K562 (cell line): Measurements from ENCODE around the gene KIF21A. TPM values are rescaled to one million over a fixed set of nuclear protein-coding genes. Genes with fewer than 3 reads are reported as not detected.

Experiments
- ATAC-seq: fragments of 200-7000 bp; cut with Tn5 transposase; 3 replicates; pipeline ENCODE4 v1.9.1; 2020; ENCODE audit warnings: moderate library complexity
- BruUV-seq: library from RNA; stranded (reverse); fragments of 400-500 nt; replicated peaks from 2 replicates; lab custom pipeline; 2021; lab: Mats Ljungman, UMichigan
- CTCF ChIA-PET: fragments of 300-600 bp; formaldehyde crosslinking; extraction: SDS; loops from one replicate; lab custom pipeline; 2021; ENCODE audit warnings: low intra/inter-chr PET ratio; lab: Yijun Ruan, JAX
- POLR2A ChIA-PET: fragments of 300-600, 350-650 bp; sonication (Branson Sonifier 250); formaldehyde crosslinking; extraction: SDS; loops from one replicate; lab custom pipeline; 2021; ENCODE audit warnings: antibody characterized with exemption, inconsistent platforms; lab: Yijun Ruan, JAX
- DNase-seq, 4 experiments: peaks; one replicate each; pipeline versions ENCODE4 v3.0.0 to v3.0.0-alpha.2; 2011 to 2018; ENCODE audit warnings: low spot score in 3 of 4, mixed read lengths in 3 of 4; ENCODE audit errors: extremely low read depth in 1 of 4
- FAIRE-seq: peaks from 2 replicates; lab custom pipeline; 2011; peaks lifted over from hg19 to GRCh38; lab: Jason Lieb, UNC
- H2AFZ ChIP-seq: 2 replicates; pipeline ENCODE4 v1.6.0; 2011; ENCODE audit warnings: low read depth, low read length, control low read depth, inconsistent platforms
- H3K27ac ChIP-seq: fragments of 200-600 bp; 3 replicates; pipeline ENCODE4 v1.8.0; 2011; ENCODE audit warnings: low read depth, mild to moderate bottlenecking, control low read depth, inconsistent platforms, low read length, moderate library complexity, mixed read lengths; ENCODE audit errors: extremely low read depth
- H3K27me3 ChIP-seq, 2 experiments: fragments of 300-600 bp in 1 of 2; 2 replicates in 1 of 2; 3 replicates in 1 of 2; pipeline versions ENCODE4 v1.6.0 to v1.8.0; 2011; ENCODE audit warnings: inconsistent platforms in 2 of 2, low read length in 2 of 2, mild to moderate bottlenecking in 1 of 2, mixed read lengths in 1 of 2, moderate library complexity in 1 of 2; ENCODE audit not compliant: control insufficient read depth in 2 of 2, insufficient read depth in 2 of 2
- H3K36me3 ChIP-seq: fragments of 300-600 bp; 3 replicates; pipeline ENCODE4 v1.8.0; 2011; ENCODE audit warnings: mild to moderate bottlenecking, low read length, inconsistent platforms; ENCODE audit not compliant: control insufficient read depth, insufficient read depth
- H3K4me1 ChIP-seq, 2 experiments: fragments of 200-600 bp in 1 of 2; replicated peaks in 1 of 2; 2 replicates in 1 of 2; 3 replicates in 1 of 2; pipeline versions ENCODE4 v1.5.1 to v1.8.0; 2011; ENCODE audit warnings: inconsistent platforms in 2 of 2, low read length in 2 of 2, mild to moderate bottlenecking in 1 of 2, mixed read lengths in 1 of 2, moderate library complexity in 1 of 2; ENCODE audit not compliant: control insufficient read depth in 2 of 2, insufficient read depth in 2 of 2
- H3K4me2 ChIP-seq: 2 replicates; pipeline ENCODE4 v1.6.1; 2011; ENCODE audit warnings: low read length, control low read depth, inconsistent platforms, mixed read lengths; ENCODE audit not compliant: insufficient read depth
- H3K4me3 ChIP-seq: fragments of 200-600 bp; sonication (generic), shearing (Covaris generic); 2 replicates; pipeline ENCODE4 v1.5.1; 2016; ENCODE audit warnings: control low read depth, inconsistent platforms
- H3K79me2 ChIP-seq: fragments of 200-600 bp; 3 replicates; pipeline ENCODE4 v1.8.0; 2011; ENCODE audit warnings: low read length, inconsistent platforms; ENCODE audit not compliant: control insufficient read depth, insufficient read depth
- H3K9ac ChIP-seq, 2 experiments: 2 replicates each; pipeline versions ENCODE4 v1.6.0 to v1.6.1; 2011; ENCODE audit warnings: low read depth in 2 of 2, low read length in 2 of 2, control low read depth in 1 of 2, inconsistent platforms in 1 of 2, mild to moderate bottlenecking in 1 of 2, mixed read lengths in 1 of 2; ENCODE audit not compliant: insufficient read depth in 1 of 2
- H3K9me1 ChIP-seq: one replicate; pipeline ENCODE4 v1.6.0; 2011; ENCODE audit warnings: inconsistent platforms, mild to moderate bottlenecking, low read length, moderate library complexity; ENCODE audit not compliant: control insufficient read depth, insufficient read depth
- H3K9me3 ChIP-seq: replicated peaks from 2 replicates; pipeline ENCODE4 v1.5.1; 2011; ENCODE audit warnings: low read depth, low read length, inconsistent platforms; ENCODE audit not compliant: control insufficient read depth, insufficient read depth
- H4K20me1 ChIP-seq: replicated peaks from 2 replicates; pipeline ENCODE4 v1.6.1; 2011; ENCODE audit warnings: low read length, inconsistent platforms, mixed read lengths; ENCODE audit not compliant: control insufficient read depth, insufficient read depth
- CTBP1 ChIP-seq: fragments of 450-650 bp; IDR thresholded peaks from 2 replicates; pipeline ENCODE4 v1.6.1; 2016; ENCODE audit warnings: borderline replicate concordance
- MAX ChIP-seq: sonication (generic); formaldehyde crosslinking; IDR thresholded peaks from 2 replicates; pipeline ENCODE4 v1.9.0; 2022; ENCODE audit warnings: mild to moderate bottlenecking, missing genetic modification reagents
- MTA1 ChIP-seq: fragments of 450-650 bp; IDR thresholded peaks from 2 replicates; pipeline ENCODE4 v1.6.1; 2017; ENCODE audit warnings: borderline replicate concordance
- PTRF ChIP-seq: fragments of 450-650 bp; IDR thresholded peaks from 2 replicates; pipeline ENCODE4 v1.6.1; 2016; ENCODE audit warnings: mild to moderate bottlenecking, missing genetic modification characterization, missing compliant biosample characterization
- PTTG1 ChIP-seq: fragments of 450-650 bp; IDR thresholded peaks from 2 replicates; pipeline ENCODE4 v1.6.1; 2016; ENCODE audit warnings: low read depth, mild to moderate bottlenecking, missing genetic modification characterization, missing compliant biosample characterization
- RAD51 ChIP-seq: fragments of 450-650 bp; IDR thresholded peaks from 2 replicates; pipeline ENCODE4 v1.7.1; 2016; ENCODE audit warnings: low read depth, mild to moderate bottlenecking, borderline replicate concordance
- SAP30 ChIP-seq: fragments of 200-600 bp; sonication (generic); IDR thresholded peaks from 2 replicates; pipeline ENCODE4 v1.6.1; 2012; ENCODE audit warnings: borderline replicate concordance, low read depth, mild to moderate bottlenecking, moderate library complexity, low read length, control low read depth, inconsistent platforms; ENCODE audit not compliant: insufficient read depth, poor library complexity, severe bottlenecking
- SMARCA5 ChIP-seq: fragments of 450-650 bp; IDR thresholded peaks from 2 replicates; pipeline ENCODE4 v1.6.1; 2016
- SP1 ChIP-seq: sonication (generic); formaldehyde crosslinking; IDR thresholded peaks from 2 replicates; pipeline ENCODE4 v1.8.1; 2022; ENCODE audit warnings: mild to moderate bottlenecking, missing genetic modification reagents
- TAF15 ChIP-seq: fragments of 200-400 bp; formaldehyde crosslinking; IDR thresholded peaks from 2 replicates; pipeline ENCODE4 v1.6.1; 2017; ENCODE audit warnings: mild to moderate bottlenecking, low read depth, low read length, moderate library complexity
- TCF15 ChIP-seq: fragments of 250-450 bp; sonication (Bioruptor Pico); IDR thresholded peaks from 2 replicates; pipeline ENCODE4 v1.8.0; 2022; ENCODE audit warnings: moderate library complexity, mild to moderate bottlenecking, inconsistent platforms
- ZFP30 ChIP-seq: fragments of 250-450 bp; sonication (Bioruptor Pico); IDR thresholded peaks from 2 replicates; pipeline ENCODE4 v1.8.0; 2022; ENCODE audit warnings: moderate library complexity, mild to moderate bottlenecking, inconsistent platforms, borderline replicate concordance
- ZNF282 ChIP-seq: sonication (generic); formaldehyde crosslinking; IDR thresholded peaks from 2 replicates; pipeline ENCODE4 v1.8.1; 2023; ENCODE audit warnings: missing genetic modification reagents
- ZNF57 ChIP-seq: fragments of 450-650 bp; formaldehyde crosslinking; IDR thresholded peaks from 2 replicates; pipeline ENCODE4 v1.4.0; 2020; ENCODE audit warnings: mild to moderate bottlenecking, moderate library complexity
- WGBS: fragments of 100-300 bp; shearing (Covaris generic); methylation state at CpG from one replicate; pipeline ENCODE4 v1.1.6; 2016; ENCODE audit warnings: low coverage, mixed read lengths; ENCODE audit not compliant: insufficient coverage; ENCODE audit errors: missing lambda C conversion rate; 5-methylcytosine and 5-hydroxymethylcytosine counted together
- in situ Hi-C: fragments of 300-500 bp; cut with MboI; formaldehyde crosslinking; loops from 4 replicates; pipeline ENCODE4 v1.15.0; 2018; ENCODE audit warnings: inconsistent platforms, mixed read lengths
- intact Hi-C: fragments of 100-400 bp; cut with micrococcal nuclease; formaldehyde crosslinking; loops from 2 replicates; pipeline ENCODE4 v1.14.2; 2022
- polyA plus RNA-seq, 8 experiments: library from polyadenylated mRNA; depleted of rRNA in 4 of 8; stranded (reverse) in 5 of 8; unstranded in 3 of 8; fragments of >200 nt; fragmentation: Nextera tagmentation in 2 of 8; fragmentation: Illumina TruSeq in 1 of 8; extraction: Ambion mirVana in 2 of 8; extraction: Trizol in 1 of 8; gene quantifications; 2 replicates each; pipeline versions ENCODE4 v1.2.1 to v1.2.3, GENCODE V29; 2011 to 2014; ENCODE audit warnings: inconsistent platforms in 1 of 8, missing spikeins in 1 of 8
- total RNA-seq, 7 experiments: library from RNA; depleted of rRNA in 6 of 7; stranded (reverse); fragments of >200 nt in 6 of 7; fragmentation: Illumina TruSeq in 2 of 7; extraction: Trizol in 2 of 7; gene quantifications; 2 replicates each; pipeline versions ENCODE4 v1.2.1 to v1.2.3, GENCODE V29; 2011 to 2021; ENCODE audit warnings: low replicate concordance in 1 of 7
- TF ChIP-seq, protein P1 (sequence below): fragments of 450-650 bp; IDR thresholded peaks from 2 replicates; pipeline ENCODE4 v1.6.1; 2016; ENCODE audit warnings: borderline replicate concordance

Gene KIF21A
- total and polyA plus RNA-seq, 9 of the 15 experiments (the other 6 are each of a cell fraction or from before 2014, with no cell fraction given), result 17.7 to 45.0 (median 30.3) TPM

GRCh38 chr12:39368096-39368495 is 74.8 kb downstream of the KIF21A start:
- no peak for DNase-seq
- Histone ChIP-seq H3K4me3 (no peak overlapping the region), H3K27me3 (no peaks in the 10 kb centered on the region), H3K79me2 (0 out of 3 replicates have a peak, but pooled peaks cover 3% of the 10 kb centered on the region), H3K9ac (no peak overlapping the region), H3K4me2 (no peak overlapping the region), H3K27ac (no peak overlapping the region), H2AFZ (no peak overlapping the region), H3K4me1 (peaks cover 0 to 5% of the 10 kb centered on the region in 2 experiments; a peak in 1 of 5 replicates), H4K20me1 (no peaks in the 10 kb centered on the region), H3K36me3 (peaks cover 49% of the 10 kb centered on the region), H3K9me1 (no peaks in the 10 kb centered on the region), H3K9me3 (no peaks in the 10 kb centered on the region)
- ChIA-PET CTCF (no interaction called here), POLR2A (interaction anchor here (1.0 to 1.1 kb wide), 2 partner anchors 11 to 27 kb away, joined by 3 to 6 read pairs; no protein-coding TSS in a partner anchor)
- in situ Hi-C loops (no loop called here), intact Hi-C loops (loop anchor here (5.0 kb wide), 1 partner anchor 259 kb away; a partner anchor contains a TSS)
- TF ChIP-seq SP1 (CRISPR knock-in tag), result no peak
- TF ChIP-seq SAP30, result no peak
- TF ChIP-seq ZFP30 (CRISPR knock-in tag), result no peak
- TF ChIP-seq CTBP1, result no peak
- no peak for TF ChIP-seq PTRF (tag)
- TF ChIP-seq ZNF57 (CRISPR knock-in tag), result no peak
- no peak for TF ChIP-seq PTTG1 (tag)
- TF ChIP-seq, protein P1, sequence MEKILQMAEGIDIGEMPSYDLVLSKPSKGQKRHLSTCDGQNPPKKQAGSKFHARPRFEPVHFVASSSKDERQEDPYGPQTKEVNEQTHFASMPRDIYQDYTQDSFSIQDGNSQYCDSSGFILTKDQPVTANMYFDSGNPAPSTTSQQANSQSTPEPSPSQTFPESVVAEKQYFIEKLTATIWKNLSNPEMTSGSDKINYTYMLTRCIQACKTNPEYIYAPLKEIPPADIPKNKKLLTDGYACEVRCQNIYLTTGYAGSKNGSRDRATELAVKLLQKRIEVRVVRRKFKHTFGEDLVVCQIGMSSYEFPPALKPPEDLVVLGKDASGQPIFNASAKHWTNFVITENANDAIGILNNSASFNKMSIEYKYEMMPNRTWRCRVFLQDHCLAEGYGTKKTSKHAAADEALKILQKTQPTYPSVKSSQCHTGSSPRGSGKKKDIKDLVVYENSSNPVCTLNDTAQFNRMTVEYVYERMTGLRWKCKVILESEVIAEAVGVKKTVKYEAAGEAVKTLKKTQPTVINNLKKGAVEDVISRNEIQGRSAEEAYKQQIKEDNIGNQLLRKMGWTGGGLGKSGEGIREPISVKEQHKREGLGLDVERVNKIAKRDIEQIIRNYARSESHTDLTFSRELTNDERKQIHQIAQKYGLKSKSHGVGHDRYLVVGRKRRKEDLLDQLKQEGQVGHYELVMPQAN, result no peak
- no peak for TF ChIP-seq MTA1
- no peak for TF ChIP-seq TAF15
- TF ChIP-seq RAD51, result no peak
- no peak for TF ChIP-seq MAX
- TF ChIP-seq SMARCA5, result no peak
- no peak for TF ChIP-seq ZNF282 (CRISPR knock-in tag)
- TF ChIP-seq TCF15 (CRISPR knock-in tag), result no peak
- FAIRE-seq, result no peak
- ATAC-seq, result no peak
- 67% methylated on average over 1 of the region's 1 CpG for WGBS
- no TSS peak for BruUV-seq
